Right atrium auricular region (tissue), 2 donors: Measurements from ENCODE around the gene PLEKHG3. TPM values are rescaled to one million over a fixed set of nuclear protein-coding genes. Genes with fewer than 3 reads are reported as not detected.

Source experiments
- DNase-seq: peaks from one replicate; pipeline ENCODE4 v3.0.0-alpha.2; 2019; ENCODE audit warnings: low spot score
- H3K27ac ChIP-seq, 2 donors: fragments of 200-600 bp; sonication (generic); 1 replicate in 1 of 2; 2 replicates in 1 of 2; pipeline ENCODE4 v1.5.1; 2016 to 2019
- H3K27me3 ChIP-seq, 2 donors: fragments of 200-600 bp; sonication (generic); one replicate each; pipeline versions ENCODE4 v1.5.1 to v1.6.0; 2017 to 2019
- H3K36me3 ChIP-seq: fragments of 200-600 bp; sonication (generic); one replicate; pipeline ENCODE4 v1.5.1; 2016
- H3K4me1 ChIP-seq, 2 donors: fragments of 200-600 bp; sonication (generic); one replicate each; pipeline versions ENCODE4 v1.5.1 to v1.6.0; 2017 to 2019
- H3K4me3 ChIP-seq, 2 donors: fragments of 200-600 bp; sonication (generic); 1 replicate in 1 of 2; 2 replicates in 1 of 2; pipeline ENCODE4 v1.5.1; 2017 to 2019; ENCODE audit warnings: mild to moderate bottlenecking in 1 of 2, moderate library complexity in 1 of 2
- H3K9me3 ChIP-seq, 2 donors: fragments of 200-600 bp; sonication (generic); one replicate each; pipeline ENCODE4 v1.5.1; 2019
- total RNA-seq, 2 donors: library from RNA; depleted of rRNA; stranded (reverse); fragments of >200 nt; gene quantifications; one replicate each; pipeline ENCODE4 v1.1.0, GENCODE V29; 2016
- TF ChIP-seq, protein P1 (sequence below), 2 donors: fragments of 200-600 bp; sonication (generic); IDR thresholded peaks; one replicate each; pipeline ENCODE4 v1.5.1; 2019; ENCODE audit warnings: antibody characterized with exemption in 2 of 2

Gene PLEKHG3
- total RNA-seq, 2 donors from 2014 or later: 26.1 to 28.1 TPM

GRCh38 chr14:64760146-64760755 lies 56.0 kb downstream of the PLEKHG3 start:
- no peaks in the 10 kb centered on the region for H3K9me3 ChIP-seq
- no peak overlapping the region for H3K27ac ChIP-seq
- peaks cover 0 to 79% of the 10 kb centered on the region in 2 donors for H3K4me1 ChIP-seq
- DNase-seq: no peak
- H3K36me3 ChIP-seq: no peaks in the 10 kb centered on the region
- no peaks in the 10 kb centered on the region for H3K27me3 ChIP-seq
- TF ChIP-seq, protein P1, sequence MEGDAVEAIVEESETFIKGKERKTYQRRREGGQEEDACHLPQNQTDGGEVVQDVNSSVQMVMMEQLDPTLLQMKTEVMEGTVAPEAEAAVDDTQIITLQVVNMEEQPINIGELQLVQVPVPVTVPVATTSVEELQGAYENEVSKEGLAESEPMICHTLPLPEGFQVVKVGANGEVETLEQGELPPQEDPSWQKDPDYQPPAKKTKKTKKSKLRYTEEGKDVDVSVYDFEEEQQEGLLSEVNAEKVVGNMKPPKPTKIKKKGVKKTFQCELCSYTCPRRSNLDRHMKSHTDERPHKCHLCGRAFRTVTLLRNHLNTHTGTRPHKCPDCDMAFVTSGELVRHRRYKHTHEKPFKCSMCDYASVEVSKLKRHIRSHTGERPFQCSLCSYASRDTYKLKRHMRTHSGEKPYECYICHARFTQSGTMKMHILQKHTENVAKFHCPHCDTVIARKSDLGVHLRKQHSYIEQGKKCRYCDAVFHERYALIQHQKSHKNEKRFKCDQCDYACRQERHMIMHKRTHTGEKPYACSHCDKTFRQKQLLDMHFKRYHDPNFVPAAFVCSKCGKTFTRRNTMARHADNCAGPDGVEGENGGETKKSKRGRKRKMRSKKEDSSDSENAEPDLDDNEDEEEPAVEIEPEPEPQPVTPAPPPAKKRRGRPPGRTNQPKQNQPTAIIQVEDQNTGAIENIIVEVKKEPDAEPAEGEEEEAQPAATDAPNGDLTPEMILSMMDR (IDR thresholded peaks at IDR 0.05): peak; percentile 54 to 69
- no peak overlapping the region for H3K4me3 ChIP-seq

- TF ChIP-seq, protein P1 (IDR thresholded peaks at IDR 0.05): no peak
- no peak for DNase-seq
- no peak overlapping the region for H3K4me3 ChIP-seq
- peak overlapping the region in 1 of 2 donors; percentile 73 for H3K27ac ChIP-seq
- no peaks in the 10 kb centered on the region for H3K27me3 ChIP-seq
- H3K4me1 ChIP-seq: peaks cover 0 to 79% of the 10 kb centered on the region in 2 donors
- H3K36me3 ChIP-seq: no peaks in the 10 kb centered on the region
- no peaks in the 10 kb centered on the region for H3K9me3 ChIP-seq
Measured at GRCh38 chr14:64760916-64761315, 56.7 kb downstream of the PLEKHG3 start.

DNA sequence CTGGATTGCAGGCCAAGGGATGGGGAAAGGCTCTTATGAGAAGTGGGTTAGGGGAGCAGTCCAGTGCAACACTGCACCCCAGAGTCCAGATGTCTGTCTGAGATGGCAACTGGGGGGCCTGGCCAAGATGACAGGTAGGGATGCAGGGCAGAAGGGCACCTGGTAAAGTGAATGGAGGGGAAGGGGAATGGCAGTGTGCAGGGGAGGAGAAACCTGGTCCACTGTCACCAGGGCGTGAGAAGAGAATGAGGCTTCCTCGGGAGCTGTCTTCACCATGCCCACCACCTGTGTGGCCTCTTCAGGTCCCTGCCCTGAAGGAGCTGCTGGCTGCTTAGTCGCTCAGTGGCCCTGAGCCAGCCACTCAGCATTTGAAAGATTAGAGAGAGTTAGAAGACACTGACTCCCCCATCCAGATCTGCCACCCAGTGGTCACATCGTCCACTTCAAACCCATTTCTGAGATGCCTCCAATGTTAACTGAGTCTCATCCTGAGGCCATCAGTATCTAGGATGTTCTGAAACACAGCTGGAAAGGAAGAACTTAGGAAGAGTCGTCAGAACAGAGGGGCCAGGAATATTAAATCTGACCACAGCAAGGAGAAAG lies 57.3 kb downstream of the PLEKHG3 start:
- TF ChIP-seq, protein P1 (IDR thresholded peaks at IDR 0.05): no peak
- Histone ChIP-seq H3K9me3 (no peaks in the 10 kb centered on the region), H3K4me1 (peaks cover 0 to 79% of the 10 kb centered on the region in 2 donors), H3K4me3 (no peak overlapping the region), H3K27ac (peak overlapping the region; percentile 73 to 76), H3K27me3 (no peaks in the 10 kb centered on the region), H3K36me3 (no peaks in the 10 kb centered on the region)
- DNase-seq: no peak

GRCh38 chr14:64762044-64763034 lies 58.1 kb downstream of the PLEKHG3 start:
- Histone ChIP-seq H3K4me1 (peaks cover 0 to 72% of the 10 kb centered on the region in 2 donors), H3K36me3 (no peaks in the 10 kb centered on the region), H3K27ac (peak overlapping the region; percentile 73 to 76), H3K27me3 (no peaks in the 10 kb centered on the region), H3K9me3 (no peaks in the 10 kb centered on the region), H3K4me3 (no peak overlapping the region)
- TF ChIP-seq, protein P1 (IDR thresholded peaks at IDR 0.05): no peak
- DNase-seq: peak; percentile 84

DNA sequence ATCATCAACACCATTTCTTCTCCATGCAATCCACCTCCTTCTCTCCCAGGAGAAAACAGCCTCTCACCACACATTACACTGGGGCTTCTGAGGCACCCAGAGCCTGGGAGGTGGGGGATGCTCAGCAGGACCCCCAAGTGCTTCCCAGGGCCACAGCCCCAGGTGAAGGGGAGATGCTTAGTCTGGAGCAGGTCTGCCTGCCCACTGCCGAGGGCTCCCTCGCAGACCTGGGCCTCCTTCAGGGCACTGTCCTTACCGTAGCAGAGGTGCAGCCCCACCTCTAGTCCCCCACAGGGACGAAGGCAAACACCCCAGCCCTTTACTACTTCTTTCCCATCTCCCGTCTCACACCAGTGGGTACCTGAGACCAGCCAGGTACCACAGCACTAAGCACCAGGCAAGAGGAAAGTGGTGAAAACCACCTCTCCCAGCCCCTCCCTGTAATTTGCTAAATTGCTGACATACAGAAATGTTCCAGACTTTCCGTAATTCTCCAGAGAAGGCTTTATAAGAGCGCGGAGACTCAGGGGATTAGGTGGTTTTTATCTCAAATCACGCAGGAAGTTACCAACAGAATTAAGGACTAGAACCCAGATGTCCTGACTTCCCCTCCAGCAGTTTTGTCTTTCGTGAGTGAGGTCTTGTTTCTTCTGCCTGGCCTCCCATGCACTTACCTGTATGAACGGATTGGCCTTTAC lies 59.0 kb downstream of the PLEKHG3 start:
- Histone ChIP-seq H3K9me3 (no peaks in the 10 kb centered on the region), H3K4me1 (peaks cover 0 to 63% of the 10 kb centered on the region in 2 donors), H3K27me3 (no peaks in the 10 kb centered on the region), H3K4me3 (no peak overlapping the region), H3K36me3 (no peaks in the 10 kb centered on the region), H3K27ac (peak overlapping the region; percentile 73 to 76)
- TF ChIP-seq, protein P1 (IDR thresholded peaks at IDR 0.05): no peak
- DNase-seq: no peak
